Fibroblast of villous mesenchyme (primary cell): ENCODE measurements around the gene KRTAP4-3. TPM values are rescaled to one million over a fixed set of nuclear protein-coding genes. Genes with fewer than 3 reads are reported as not detected.
"Not testable (repeated sequence)": the region's sequence is repeated elsewhere in the genome, so short reads cannot be mapped to it uniquely, and the experiment has no call there.

ENCODE experiments used
- DNase-seq: peaks from one replicate; pipeline ENCODE4 v3.0.0-alpha.2; 2010; ENCODE audit warnings: low read depth
- H3K4me3 ChIP-seq: 2 replicates; pipeline ENCODE4 v1.5.1; 2011; ENCODE audit warnings: low read depth, mild to moderate bottlenecking, low read length
- CTCF ChIP-seq: IDR thresholded peaks from 2 replicates; pipeline ENCODE4 v1.5.1; 2012; ENCODE audit warnings: low read depth, mild to moderate bottlenecking, low read length; ENCODE audit not compliant: insufficient read depth
- total RNA-seq: library from RNA; depleted of rRNA; stranded (reverse); fragments of >200 nt; gene quantifications from 2 replicates; pipeline ENCODE4 v1.2.3, GENCODE V29; 2012

Gene KRTAP4-3
- total RNA-seq, 1 donor = not detected

GRCh38 chr17:41153856-41154255, 14.2 kb downstream of the KRTAP4-3 start:
- no peak for TF ChIP-seq CTCF
- H3K4me3 ChIP-seq = no peak overlapping the region
- DNase-seq = peak; percentile 22

- no peak overlapping the region for H3K4me3 ChIP-seq
- no peak for TF ChIP-seq CTCF
- no peak for DNase-seq
Observed at GRCh38 chr17:41151525-41151924, 16.5 kb downstream of the KRTAP4-3 start.

- no peak for TF ChIP-seq CTCF
- no peak overlapping the region for H3K4me3 ChIP-seq
- DNase-seq = no peak
Observed at GRCh38 chr17:41150026-41150425, 18.0 kb downstream of the KRTAP4-3 start.

- no peak for DNase-seq
- TF ChIP-seq CTCF = no peak
- no peak within 1 kb of the TSS for H3K4me3 ChIP-seq
Observed at GRCh38 chr17:41149652-41149985, 18.4 kb downstream of the KRTAP4-3 start, which contains the start of gene KRTAP4-5. KRTAP4-5 (minus strand) TSS chr17:41149825; CDS start chr17:41149767, 58 bp downstream.

- DNase-seq, H3K4me3 ChIP-seq: not testable (repeated sequence)
Observed at GRCh38 chr17:41148971-41149651, 18.9 kb downstream of the KRTAP4-3 start.

GRCh38 chr17:41147531-41148204, 20.4 kb downstream of the KRTAP4-3 start:
- no peak for TF ChIP-seq CTCF
- no peak for DNase-seq
- H3K4me3 ChIP-seq = no peak overlapping the region

- no peak overlapping the region for H3K4me3 ChIP-seq
- DNase-seq = no peak
- no peak for TF ChIP-seq CTCF
Observed at GRCh38 chr17:41145261-41145660, 22.8 kb downstream of the KRTAP4-3 start.
